ENCODE data around the gene CCL7. TPM values are rescaled to one million over a fixed set of nuclear protein-coding genes. Genes with fewer than 3 reads are reported as not detected.

Gene CCL7
- total and polyA plus RNA-seq, 7 donors = 0.05 to 2.7 (median 0.47) TPM; not detected in 3

- Histone ChIP-seq H3K27ac (no peak overlapping the region), H3K27me3 (ENCODE audit: insufficient read depth in 3 of 3, low read length in 2 of 3) (no peaks in the 10 kb centered on the region), H3K4me1 (peaks cover 29% of the 10 kb centered on the region), H3K9me3 (no peaks in the 10 kb centered on the region), H3K36me3 (ENCODE audit: insufficient read depth in 1 of 2, low read depth in 1 of 2) (no peaks in the 10 kb centered on the region), H3K4me3 (no peak overlapping the region)
- no peak for ATAC-seq
- intact Hi-C loops (cut with DNase I) = no loop called here
- TF ChIP-seq, protein P1, sequence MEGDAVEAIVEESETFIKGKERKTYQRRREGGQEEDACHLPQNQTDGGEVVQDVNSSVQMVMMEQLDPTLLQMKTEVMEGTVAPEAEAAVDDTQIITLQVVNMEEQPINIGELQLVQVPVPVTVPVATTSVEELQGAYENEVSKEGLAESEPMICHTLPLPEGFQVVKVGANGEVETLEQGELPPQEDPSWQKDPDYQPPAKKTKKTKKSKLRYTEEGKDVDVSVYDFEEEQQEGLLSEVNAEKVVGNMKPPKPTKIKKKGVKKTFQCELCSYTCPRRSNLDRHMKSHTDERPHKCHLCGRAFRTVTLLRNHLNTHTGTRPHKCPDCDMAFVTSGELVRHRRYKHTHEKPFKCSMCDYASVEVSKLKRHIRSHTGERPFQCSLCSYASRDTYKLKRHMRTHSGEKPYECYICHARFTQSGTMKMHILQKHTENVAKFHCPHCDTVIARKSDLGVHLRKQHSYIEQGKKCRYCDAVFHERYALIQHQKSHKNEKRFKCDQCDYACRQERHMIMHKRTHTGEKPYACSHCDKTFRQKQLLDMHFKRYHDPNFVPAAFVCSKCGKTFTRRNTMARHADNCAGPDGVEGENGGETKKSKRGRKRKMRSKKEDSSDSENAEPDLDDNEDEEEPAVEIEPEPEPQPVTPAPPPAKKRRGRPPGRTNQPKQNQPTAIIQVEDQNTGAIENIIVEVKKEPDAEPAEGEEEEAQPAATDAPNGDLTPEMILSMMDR (IDR thresholded peaks at IDR 0.05) = no peak
- DNase-seq = no peak
- WGBS, 3 donors = 41 to 53% (median 49%) methylated on average over 6 of the region's 6 CpGs
Measured at GRCh38 chr17:34248511-34249024, 21.5 kb upstream of the CCL7 start.

GRCh38 chr17:34249061-34249460 is 21.0 kb upstream of the CCL7 start:
- H3K4me1 ChIP-seq = peaks cover 29% of the 10 kb centered on the region
- ATAC-seq = no peak
- TF ChIP-seq, protein P1 (IDR thresholded peaks at IDR 0.05) = no peak
- H3K27ac ChIP-seq = no peak overlapping the region
- no peaks in the 10 kb centered on the region for H3K27me3 ChIP-seq (ENCODE audit: insufficient read depth in 3 of 3, low read length in 2 of 3)
- no peak overlapping the region for H3K4me3 ChIP-seq
- H3K9me3 ChIP-seq = no peaks in the 10 kb centered on the region
- intact Hi-C loops (cut with DNase I) = no loop called here
- DNase-seq = no peak
- no peaks in the 10 kb centered on the region for H3K36me3 ChIP-seq (ENCODE audit: insufficient read depth in 1 of 2, low read depth in 1 of 2)
- WGBS, 3 donors = 63 to 90% (median 75%) methylated on average over 1 of the region's 1 CpG

DNA sequence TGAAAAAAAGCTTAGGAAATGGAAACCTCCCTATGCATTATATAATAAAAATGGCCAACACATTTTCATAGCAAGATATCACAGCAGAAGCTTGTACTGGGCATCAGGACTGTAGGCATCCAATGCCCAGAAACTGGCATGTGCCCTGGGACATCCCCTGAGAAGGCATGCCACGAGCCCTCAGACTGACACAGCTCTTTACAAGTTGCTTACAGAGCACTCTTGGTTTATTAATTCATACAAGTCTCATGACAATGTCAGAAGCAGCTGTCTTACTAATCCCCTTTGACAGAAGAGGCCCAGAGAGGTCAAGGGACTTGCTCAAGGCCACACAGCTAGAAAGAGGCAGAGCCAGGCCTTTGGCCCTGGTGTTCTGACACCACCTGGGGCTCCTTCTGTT is 20.5 kb upstream of the CCL7 start:
- H3K27ac ChIP-seq = no peak overlapping the region
- H3K36me3 ChIP-seq (ENCODE audit: insufficient read depth in 1 of 2, low read depth in 1 of 2) = no peaks in the 10 kb centered on the region
- H3K4me1 ChIP-seq = peaks cover 33% of the 10 kb centered on the region
- no peaks in the 10 kb centered on the region for H3K9me3 ChIP-seq
- no peak overlapping the region for H3K4me3 ChIP-seq
- DNase-seq (no peak), ATAC-seq (peak in 2 of 4 donors; percentile 35 to 61)
- TF ChIP-seq, protein P1 (IDR thresholded peaks at IDR 0.05) = no peak
- intact Hi-C loops (cut with DNase I) = no loop called here
- H3K27me3 ChIP-seq (ENCODE audit: insufficient read depth in 3 of 3, low read length in 2 of 3) = no peaks in the 10 kb centered on the region
- WGBS, 3 donors = 25 to 38% (median 35%) methylated on average over 1 of the region's 1 CpG

- Histone ChIP-seq H3K27ac (no peak overlapping the region), H3K9me3 (no peaks in the 10 kb centered on the region), H3K27me3 (ENCODE audit: insufficient read depth in 3 of 3, low read length in 2 of 3) (peaks cover 0 to 6% (median 0%) of the 10 kb centered on the region in 3 donors), H3K36me3 (ENCODE audit: insufficient read depth in 1 of 2, low read depth in 1 of 2) (no peaks in the 10 kb centered on the region), H3K4me1 (peaks cover 37% of the 10 kb centered on the region), H3K4me3 (no peak overlapping the region)
- ATAC-seq (no peak), DNase-seq (no peak)
- whole genome bisulfite sequencing, 3 donors = 83 to 89% (median 88%) methylated on average over 3 of the region's 3 CpGs
- TF ChIP-seq, protein P1 (IDR thresholded peaks at IDR 0.05) = no peak
- intact Hi-C loops (cut with DNase I) = loop anchor here (5.0 kb wide), 2 partner anchors 34 to 61 kb away; no protein-coding TSS in a partner anchor
Measured at GRCh38 chr17:34251186-34251585, 18.8 kb upstream of the CCL7 start.

- H3K4me1 ChIP-seq = peaks cover 37% of the 10 kb centered on the region
- intact Hi-C loops (cut with DNase I) = loop anchor here (5.0 kb wide), 2 partner anchors 35 to 60 kb away; no protein-coding TSS in a partner anchor
- ATAC-seq = peak in 2 of 4 donors; percentile 20 to 28
- no peak for DNase-seq
- no peak overlapping the region for H3K4me3 ChIP-seq
- peak overlapping the region; percentile 58 for H3K27ac ChIP-seq
- 21 to 33% (median 24%) methylated on average over 5 of the region's 5 CpGs for WGBS, 3 donors
- no peaks in the 10 kb centered on the region for H3K9me3 ChIP-seq
- H3K36me3 ChIP-seq (ENCODE audit: insufficient read depth in 1 of 2, low read depth in 1 of 2) = no peaks in the 10 kb centered on the region
- peaks cover 0 to 6% (median 0%) of the 10 kb centered on the region in 3 donors for H3K27me3 ChIP-seq (ENCODE audit: insufficient read depth in 3 of 3, low read length in 2 of 3)
- TF ChIP-seq, protein P1 (IDR thresholded peaks at IDR 0.05) = no peak
Measured at GRCh38 chr17:34252095-34252443, 18.0 kb upstream of the CCL7 start.

Data from psoas muscle (tissue), 8 donors.